Lower lobe of right lung (tissue), 2 donors: ENCODE results near the gene ZNF296. TPM values are rescaled to one million over a fixed set of nuclear protein-coding genes. Genes with fewer than 3 reads are reported as not detected.

Experiments
- ATAC-seq, 2 donors: fragments of 200-7000 bp; cut with Tn5 transposase; one replicate each; pipeline ENCODE4 v1.9.1; 2020 to 2022; ENCODE audit warnings: mild to moderate bottlenecking in 2 of 2, moderate library complexity in 2 of 2
- DNase-seq: peaks from one replicate; pipeline ENCODE4 v3.0.0-alpha.2; 2020
- H3K27ac ChIP-seq: fragments of 200-600 bp; one replicate; pipeline ENCODE4 v1.8.0; 2022
- H3K27me3 ChIP-seq: fragments of 200-600 bp; one replicate; pipeline ENCODE4 v1.8.0; 2022; ENCODE audit warnings: low read depth
- H3K36me3 ChIP-seq: fragments of 200-600 bp; one replicate; pipeline ENCODE4 v1.8.0; 2022; ENCODE audit warnings: mild to moderate bottlenecking
- H3K4me1 ChIP-seq: fragments of 200-600 bp; one replicate; pipeline ENCODE4 v1.8.0; 2022
- H3K4me3 ChIP-seq: fragments of 200-600 bp; one replicate; pipeline ENCODE4 v1.8.0; 2022; ENCODE audit warnings: mild to moderate bottlenecking
- H3K9me3 ChIP-seq: fragments of 200-600 bp; one replicate; pipeline ENCODE4 v1.8.0; 2022
- CTCF ChIP-seq: fragments of 200-600 bp; IDR thresholded peaks from one replicate; pipeline ENCODE4 v1.8.0; 2022; ENCODE audit warnings: antibody characterized with exemption, mild to moderate bottlenecking
- intact Hi-C: fragments of 100-400 bp; cut with DNase I; formaldehyde crosslinking; loops from one replicate; pipeline ENCODE4 v1.11.0; 2022
- total RNA-seq: library from RNA; stranded (reverse); fragmentation: NEBNext Ultra II Directional; extraction: Animal tissue kit (Norgen Biotek cat#: 25700); gene quantifications from one replicate; pipeline ENCODE4 v1.2.1, GENCODE V29; 2021
- donor health status: DM: no; HTN: yes; CAD: no; lungs with severe emphysema.

ZNF296 gene
- total RNA-seq, 1 donor from 2014 or later = 1.7 TPM

GRCh38 chr19:45058622-45059159, 17.6 kb downstream of the ZNF296 start:
- Histone ChIP-seq H3K27ac (no peak overlapping the region), H3K27me3 (no peaks in the 10 kb centered on the region), H3K9me3 (no peaks in the 10 kb centered on the region), H3K4me3 (no peak overlapping the region), H3K36me3 (peaks cover 100% of the 10 kb centered on the region), H3K4me1 (no peaks in the 10 kb centered on the region)
- ATAC-seq (no peak), DNase-seq (no peak)
- intact Hi-C loops = no loop called here
- TF ChIP-seq CTCF = no peak

- Histone ChIP-seq H3K9me3 (no peaks in the 10 kb centered on the region), H3K27ac (no peak overlapping the region), H3K4me1 (no peaks in the 10 kb centered on the region), H3K36me3 (peaks cover 100% of the 10 kb centered on the region), H3K27me3 (no peaks in the 10 kb centered on the region), H3K4me3 (no peak overlapping the region)
- DNase-seq (no peak), ATAC-seq (no peak)
- intact Hi-C loops = no loop called here
- no peak for TF ChIP-seq CTCF
Measured at GRCh38 chr19:45057444-45057843, 18.8 kb downstream of the ZNF296 start.

DNA sequence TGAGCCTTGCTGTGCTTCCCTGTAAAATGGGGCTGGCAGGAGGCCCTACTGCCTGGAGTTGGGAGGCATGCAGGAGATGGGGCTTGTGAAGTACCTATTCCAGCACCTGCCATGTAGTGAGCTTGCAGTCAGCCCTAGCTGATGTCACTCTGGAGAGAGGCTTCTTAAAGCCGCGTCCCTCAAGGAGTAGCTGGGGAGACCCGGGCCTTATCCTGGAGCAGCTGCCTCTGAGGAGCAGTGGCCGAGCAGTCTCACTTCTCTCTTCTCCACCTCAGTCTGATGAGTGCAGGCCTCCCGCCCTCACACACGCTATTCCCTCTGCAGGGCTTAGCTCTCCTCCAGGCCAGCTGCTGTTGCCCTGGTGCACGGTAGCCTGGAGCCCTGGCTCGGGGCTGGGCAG, 19.4 kb downstream of the ZNF296 start:
- Histone ChIP-seq H3K4me1 (no peaks in the 10 kb centered on the region), H3K36me3 (peaks cover 100% of the 10 kb centered on the region), H3K27me3 (no peaks in the 10 kb centered on the region), H3K27ac (no peak overlapping the region), H3K4me3 (no peak overlapping the region), H3K9me3 (no peaks in the 10 kb centered on the region)
- intact Hi-C loops = no loop called here
- TF ChIP-seq CTCF = no peak
- ATAC-seq = no peak
- DNase-seq = no peak

DNA sequence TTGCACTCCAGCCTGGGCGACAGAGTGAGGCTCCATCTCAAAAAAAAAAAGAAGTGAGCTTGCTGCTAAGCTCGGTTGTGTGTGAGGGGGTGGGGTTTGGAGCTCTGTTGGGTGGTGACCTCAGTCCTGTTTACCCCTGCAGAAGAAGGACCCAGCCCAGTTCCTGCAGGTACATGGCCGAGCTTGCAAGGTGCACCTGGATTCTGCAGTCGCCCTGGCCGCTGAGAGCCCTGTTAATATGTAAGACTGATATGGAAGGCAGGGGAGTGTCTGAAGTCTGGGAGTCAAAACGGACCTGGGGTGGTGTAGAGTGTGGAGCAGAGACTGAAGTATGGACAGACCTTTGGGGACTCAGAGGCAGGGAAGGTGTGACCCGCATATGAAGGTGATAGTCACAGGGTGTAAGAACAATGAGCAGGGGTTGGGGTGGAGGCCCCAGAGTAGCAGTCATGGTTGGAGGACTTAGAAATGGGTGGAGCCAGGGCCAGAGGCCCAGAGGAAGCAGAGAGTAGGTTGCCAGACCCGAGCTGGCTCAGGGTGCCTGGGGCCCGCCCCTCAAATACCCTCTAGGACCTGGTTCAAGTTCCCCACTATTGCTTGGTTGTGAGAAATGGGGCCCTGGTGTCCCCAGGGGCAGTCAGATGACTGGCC, 24.2 kb downstream of the ZNF296 start:
- H3K36me3 ChIP-seq = peaks cover 58% of the 10 kb centered on the region
- peaks cover 2% of the 10 kb centered on the region for H3K4me1 ChIP-seq
- no peaks in the 10 kb centered on the region for H3K9me3 ChIP-seq
- no peak overlapping the region for H3K27ac ChIP-seq
- DNase-seq = no peak
- no peaks in the 10 kb centered on the region for H3K27me3 ChIP-seq
- no peak for ATAC-seq
- no peak for TF ChIP-seq CTCF
- no peak overlapping the region for H3K4me3 ChIP-seq
- intact Hi-C loops = no loop called here

- no peak for DNase-seq
- H3K9me3 ChIP-seq = no peaks in the 10 kb centered on the region
- TF ChIP-seq CTCF = no peak
- intact Hi-C loops = no loop called here
- peaks cover 58% of the 10 kb centered on the region for H3K36me3 ChIP-seq
- H3K27ac ChIP-seq = no peak overlapping the region
- H3K27me3 ChIP-seq = no peaks in the 10 kb centered on the region
- no peak for ATAC-seq
- peaks cover 20% of the 10 kb centered on the region for H3K4me1 ChIP-seq
- H3K4me3 ChIP-seq = no peak overlapping the region
Measured at GRCh38 chr19:45050036-45050435, 26.2 kb downstream of the ZNF296 start.
